ENCODE measurements around the gene EIF3A.

DNA sequence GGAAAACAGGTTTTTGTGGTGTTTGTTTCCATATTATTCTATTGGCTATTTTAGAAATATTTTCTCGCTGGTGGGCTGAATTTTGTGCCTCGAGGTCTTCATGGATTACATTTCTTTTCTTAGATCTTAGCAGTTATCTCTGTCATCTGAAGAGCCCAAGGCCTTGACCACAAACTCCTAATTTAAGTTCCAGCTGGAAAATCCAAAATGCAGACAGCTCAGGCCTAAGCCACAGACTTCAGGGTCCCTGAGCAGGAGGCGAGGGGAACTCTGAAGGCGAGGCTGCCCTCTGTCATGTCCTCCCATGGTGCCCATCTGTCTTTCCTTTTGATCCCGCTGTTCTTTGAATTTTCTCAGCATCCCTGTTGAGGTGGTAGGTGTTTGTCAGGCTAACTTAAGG, 37.6 kb upstream of the EIF3A start:
- TF ChIP-seq POLR2A (IDR thresholded peaks at IDR 0.05) (no peak), CTCF (IDR thresholded peaks at IDR 0.05) (no peak), POLR2AphosphoS5 (IDR thresholded peaks at IDR 0.05) (no peak), EP300 (IDR thresholded peaks at IDR 0.05) (no peak)

Measured in stomach (tissue), 4 donors.